ENCODE measurements around the gene GSAP. TPM values are rescaled to one million over a fixed set of nuclear protein-coding genes. Genes with fewer than 3 reads are reported as not detected.

The GSAP gene
- polyA plus RNA-seq, 1 donor from 2014 or later, result 0.21 TPM

DNA sequence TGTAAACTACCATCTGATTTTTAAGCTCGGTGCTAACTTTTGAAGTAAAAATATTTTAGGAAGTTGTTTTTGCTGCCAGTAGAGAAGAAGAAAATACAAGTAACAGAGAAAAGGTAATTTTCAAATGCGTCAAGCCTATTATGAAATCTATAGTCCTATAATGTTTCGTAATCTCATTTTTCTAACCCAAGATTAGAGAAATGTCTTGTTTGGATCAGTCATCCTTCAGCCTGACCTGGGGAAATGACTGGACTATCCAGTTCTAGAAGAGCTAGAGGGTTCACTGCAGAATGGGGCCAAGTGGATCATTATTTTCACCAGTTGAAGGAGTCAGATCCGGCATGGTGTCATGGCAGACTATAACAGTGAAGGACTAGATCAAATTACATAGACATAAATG lies 153.8 kb downstream of the GSAP start:
- Histone ChIP-seq H3K27ac (ENCODE audit: low read length) (no peak overlapping the region), H3K36me3 (ENCODE audit: insufficient read depth, low read length) (no peaks in the 10 kb centered on the region), H3F3A (ENCODE audit: insufficient read depth, low read length, poor library complexity, severe bottlenecking) (no peaks in the 10 kb centered on the region), H3K79me2 (replicated peaks; ENCODE audit: insufficient read depth, low read length) (no peaks in the 10 kb centered on the region), H3K27me3 (ENCODE audit: insufficient read depth, low read depth, low read length) (no peaks in the 10 kb centered on the region), H3K4me3 (ENCODE audit: low read length) (no peak overlapping the region), H4K20me1 (ENCODE audit: insufficient read depth) (no peaks in the 10 kb centered on the region), H2AFZ (ENCODE audit: low read depth, low read length) (no peak overlapping the region), H3K9me2 (ENCODE audit: insufficient read depth, low read length) (no peaks in the 10 kb centered on the region), H3K9me3 (ENCODE audit: low read length) (no peaks in the 10 kb centered on the region), H3K4me2 (ENCODE audit: low read length) (no peak overlapping the region), H3K9ac (ENCODE audit: low read length) (no peak overlapping the region)
- TF ChIP-seq SMC3 (conservative IDR thresholded peaks at IDR 0.05; ENCODE audit: poor library complexity), result no peak
- no peak for TF ChIP-seq EP300 (conservative IDR thresholded peaks at IDR 0.05; ENCODE audit: poor library complexity, severe bottlenecking)
- TF ChIP-seq, protein P1, sequence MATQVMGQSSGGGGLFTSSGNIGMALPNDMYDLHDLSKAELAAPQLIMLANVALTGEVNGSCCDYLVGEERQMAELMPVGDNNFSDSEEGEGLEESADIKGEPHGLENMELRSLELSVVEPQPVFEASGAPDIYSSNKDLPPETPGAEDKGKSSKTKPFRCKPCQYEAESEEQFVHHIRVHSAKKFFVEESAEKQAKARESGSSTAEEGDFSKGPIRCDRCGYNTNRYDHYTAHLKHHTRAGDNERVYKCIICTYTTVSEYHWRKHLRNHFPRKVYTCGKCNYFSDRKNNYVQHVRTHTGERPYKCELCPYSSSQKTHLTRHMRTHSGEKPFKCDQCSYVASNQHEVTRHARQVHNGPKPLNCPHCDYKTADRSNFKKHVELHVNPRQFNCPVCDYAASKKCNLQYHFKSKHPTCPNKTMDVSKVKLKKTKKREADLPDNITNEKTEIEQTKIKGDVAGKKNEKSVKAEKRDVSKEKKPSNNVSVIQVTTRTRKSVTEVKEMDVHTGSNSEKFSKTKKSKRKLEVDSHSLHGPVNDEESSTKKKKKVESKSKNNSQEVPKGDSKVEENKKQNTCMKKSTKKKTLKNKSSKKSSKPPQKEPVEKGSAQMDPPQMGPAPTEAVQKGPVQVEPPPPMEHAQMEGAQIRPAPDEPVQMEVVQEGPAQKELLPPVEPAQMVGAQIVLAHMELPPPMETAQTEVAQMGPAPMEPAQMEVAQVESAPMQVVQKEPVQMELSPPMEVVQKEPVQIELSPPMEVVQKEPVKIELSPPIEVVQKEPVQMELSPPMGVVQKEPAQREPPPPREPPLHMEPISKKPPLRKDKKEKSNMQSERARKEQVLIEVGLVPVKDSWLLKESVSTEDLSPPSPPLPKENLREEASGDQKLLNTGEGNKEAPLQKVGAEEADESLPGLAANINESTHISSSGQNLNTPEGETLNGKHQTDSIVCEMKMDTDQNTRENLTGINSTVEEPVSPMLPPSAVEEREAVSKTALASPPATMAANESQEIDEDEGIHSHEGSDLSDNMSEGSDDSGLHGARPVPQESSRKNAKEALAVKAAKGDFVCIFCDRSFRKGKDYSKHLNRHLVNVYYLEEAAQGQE (IDR thresholded peaks at IDR 0.05; ENCODE audit: borderline replicate concordance), result no peak
- no peak for TF ChIP-seq EZH2 (IDR thresholded peaks at IDR 0.05; ENCODE audit: borderline replicate concordance, insufficient read depth, low read length, poor library complexity, severe bottlenecking)
- no peak for TF ChIP-seq POLR2AphosphoS5 (IDR thresholded peaks at IDR 0.05)
- no peak for TF ChIP-seq RAD21 (conservative IDR thresholded peaks at IDR 0.05)
- TF ChIP-seq MXI1 (conservative IDR thresholded peaks at IDR 0.05; ENCODE audit: poor library complexity, severe bottlenecking), result no peak
- TF ChIP-seq, protein P2, sequence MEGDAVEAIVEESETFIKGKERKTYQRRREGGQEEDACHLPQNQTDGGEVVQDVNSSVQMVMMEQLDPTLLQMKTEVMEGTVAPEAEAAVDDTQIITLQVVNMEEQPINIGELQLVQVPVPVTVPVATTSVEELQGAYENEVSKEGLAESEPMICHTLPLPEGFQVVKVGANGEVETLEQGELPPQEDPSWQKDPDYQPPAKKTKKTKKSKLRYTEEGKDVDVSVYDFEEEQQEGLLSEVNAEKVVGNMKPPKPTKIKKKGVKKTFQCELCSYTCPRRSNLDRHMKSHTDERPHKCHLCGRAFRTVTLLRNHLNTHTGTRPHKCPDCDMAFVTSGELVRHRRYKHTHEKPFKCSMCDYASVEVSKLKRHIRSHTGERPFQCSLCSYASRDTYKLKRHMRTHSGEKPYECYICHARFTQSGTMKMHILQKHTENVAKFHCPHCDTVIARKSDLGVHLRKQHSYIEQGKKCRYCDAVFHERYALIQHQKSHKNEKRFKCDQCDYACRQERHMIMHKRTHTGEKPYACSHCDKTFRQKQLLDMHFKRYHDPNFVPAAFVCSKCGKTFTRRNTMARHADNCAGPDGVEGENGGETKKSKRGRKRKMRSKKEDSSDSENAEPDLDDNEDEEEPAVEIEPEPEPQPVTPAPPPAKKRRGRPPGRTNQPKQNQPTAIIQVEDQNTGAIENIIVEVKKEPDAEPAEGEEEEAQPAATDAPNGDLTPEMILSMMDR (IDR thresholded peaks at IDR 0.05; ENCODE audit: poor library complexity, severe bottlenecking), result no peak
- no peak for TF ChIP-seq TAF1 (IDR thresholded peaks at IDR 0.05; ENCODE audit: low read depth)

Other genes starting within 250 kb of the GSAP start
- gene FGL2, start 216.5 kb downstream of the GSAP start, polyA plus RNA-seq, result 0.10 and 0.22 TPM in 2 replicates
- gene PTPN12, start 120.9 kb upstream of the GSAP start, polyA plus RNA-seq, result 38.0 and 49.5 TPM in 2 replicates